ENCODE data around the gene BBS7.

The BBS7 gene

GRCh38 chr4:121784401-121784800 is 85.9 kb downstream of the BBS7 start:
- Histone ChIP-seq H3K9ac (ENCODE audit: insufficient read length) (no peak overlapping the region), H3K36me3 (ENCODE audit: insufficient read depth, low read length) (no peaks in the 10 kb centered on the region), H3K9me3 (ENCODE audit: low read depth, low read length) (no peaks in the 10 kb centered on the region), H3K4me3 (no peak overlapping the region), H3K27ac (no peak overlapping the region)
- DNase-seq (ENCODE audit: low read depth, low spot score): no peak
- no peak for TF ChIP-seq POLR2AphosphoS5 (IDR thresholded peaks at IDR 0.05; ENCODE audit: borderline replicate concordance, low read depth, low read length)
- no peak for TF ChIP-seq FOXP2 (optimal IDR thresholded peaks at IDR 0.05; ENCODE audit: control extremely low read depth, extremely low read length, insufficient read depth)
- no peak for TF ChIP-seq EZH2 (IDR thresholded peaks at IDR 0.05)

GRCh38 chr4:121783210-121783609 is 87.1 kb downstream of the BBS7 start:
- Histone ChIP-seq H3K4me3 (no peak overlapping the region), H3K9me3 (ENCODE audit: low read depth, low read length) (no peaks in the 10 kb centered on the region)

GRCh38 chr4:121778991-121779628 is 91.2 kb downstream of the BBS7 start:
- no peak overlapping the region for H3K4me3 ChIP-seq
- no peak overlapping the region for H3K9ac ChIP-seq (ENCODE audit: insufficient read length)
- no peaks in the 10 kb centered on the region for H3K36me3 ChIP-seq (ENCODE audit: insufficient read depth, low read length)
- no peaks in the 10 kb centered on the region for H3K9me3 ChIP-seq (ENCODE audit: low read depth, low read length)
- DNase-seq (ENCODE audit: low read depth, low spot score): no peak
- H3K27ac ChIP-seq: no peak overlapping the region
- TF ChIP-seq FOXP2 (optimal IDR thresholded peaks at IDR 0.05; ENCODE audit: control extremely low read depth, extremely low read length, insufficient read depth): no peak
- TF ChIP-seq EZH2 (IDR thresholded peaks at IDR 0.05): no peak
- TF ChIP-seq POLR2AphosphoS5 (IDR thresholded peaks at IDR 0.05; ENCODE audit: borderline replicate concordance, low read depth, low read length): no peak

More at GRCh38 chr4:121783210-121783609, 87.1 kb downstream of the BBS7 start:
- no peaks in the 10 kb centered on the region for H3K36me3 ChIP-seq (ENCODE audit: insufficient read depth, low read length)
- no peak for TF ChIP-seq EZH2 (IDR thresholded peaks at IDR 0.05)
- no peak for TF ChIP-seq POLR2AphosphoS5 (IDR thresholded peaks at IDR 0.05; ENCODE audit: borderline replicate concordance, low read depth, low read length)
- TF ChIP-seq FOXP2 (optimal IDR thresholded peaks at IDR 0.05; ENCODE audit: control extremely low read depth, extremely low read length, insufficient read depth): no peak
- H3K9ac ChIP-seq (ENCODE audit: insufficient read length): no peak overlapping the region
- no peak for DNase-seq (ENCODE audit: low read depth, low spot score)
- no peak overlapping the region for H3K27ac ChIP-seq

GRCh38 chr4:121777625-121778024 is 92.6 kb downstream of the BBS7 start:
- no peak overlapping the region for H3K27ac ChIP-seq

GRCh38 chr4:121776610-121777401 is 93.5 kb downstream of the BBS7 start:
- Histone ChIP-seq H3K9ac (ENCODE audit: insufficient read length) (no peak overlapping the region), H3K9me3 (ENCODE audit: low read depth, low read length) (no peaks in the 10 kb centered on the region), H3K36me3 (ENCODE audit: insufficient read depth, low read length) (no peaks in the 10 kb centered on the region), H3K27ac (no peak overlapping the region), H3K4me3 (no peak overlapping the region)
- DNase-seq (ENCODE audit: low read depth, low spot score): no peak
- TF ChIP-seq FOXP2 (optimal IDR thresholded peaks at IDR 0.05; ENCODE audit: control extremely low read depth, extremely low read length, insufficient read depth) (no peak), EZH2 (IDR thresholded peaks at IDR 0.05) (no peak), POLR2AphosphoS5 (IDR thresholded peaks at IDR 0.05; ENCODE audit: borderline replicate concordance, low read depth, low read length) (no peak)

More at GRCh38 chr4:121777625-121778024, 92.6 kb downstream of the BBS7 start:
- no peak for TF ChIP-seq POLR2AphosphoS5 (IDR thresholded peaks at IDR 0.05; ENCODE audit: borderline replicate concordance, low read depth, low read length)
- TF ChIP-seq FOXP2 (optimal IDR thresholded peaks at IDR 0.05; ENCODE audit: control extremely low read depth, extremely low read length, insufficient read depth): no peak
- no peak for TF ChIP-seq EZH2 (IDR thresholded peaks at IDR 0.05)
- H3K36me3 ChIP-seq (ENCODE audit: insufficient read depth, low read length): no peaks in the 10 kb centered on the region
- no peak overlapping the region for H3K4me3 ChIP-seq
- no peak overlapping the region for H3K9ac ChIP-seq (ENCODE audit: insufficient read length)
- H3K9me3 ChIP-seq (ENCODE audit: low read depth, low read length): no peaks in the 10 kb centered on the region
- no peak for DNase-seq (ENCODE audit: low read depth, low spot score)
